ENCODE measurements around the gene CENPL. TPM values are rescaled to one million over a fixed set of nuclear protein-coding genes. Genes with fewer than 3 reads are reported as not detected.

CENPL gene
- total and polyA plus RNA-seq, 9 of the 15 experiments (the other 6 are each of a cell fraction or from before 2014, with no cell fraction given): 33.0 to 52.7 (median 39.7) TPM

GRCh38 chr1:173863224-173864161 lies 38.8 kb upstream of the CENPL start (continued):
- TF ChIP-seq ZNF224 (CRISPR knock-in tag; IDR thresholded peaks at IDR 0.05): no peak
- TF ChIP-seq NUFIP1 (IDR thresholded peaks at IDR 0.05; ENCODE audit: partially characterized antibody): no peak
- 0 out of 2 replicates have a peak, but pooled peaks have one; percentile 6 for TF ChIP-seq CREB1 (IDR thresholded peaks at IDR 0.05)
- TF ChIP-seq CREB1 (CRISPR knock-in tag; IDR thresholded peaks at IDR 0.05): no peak
- TF ChIP-seq ZNF780A (CRISPR knock-in tag; IDR thresholded peaks at IDR 0.05): no peak
- no peak for TF ChIP-seq BRCA1 (IDR thresholded peaks at IDR 0.05)
- TF ChIP-seq BRCA1 (CRISPR knock-in tag; IDR thresholded peaks at IDR 0.05): no peak
- no peak for TF ChIP-seq PHF21A (IDR thresholded peaks at IDR 0.05; ENCODE audit: borderline replicate concordance, low read depth)
- no peak for TF ChIP-seq HOMEZ (CRISPR knock-in tag; IDR thresholded peaks at IDR 0.05)
- no peak for TF ChIP-seq GATAD2B (IDR thresholded peaks at IDR 0.05; ENCODE audit: borderline replicate concordance)
- no peak for TF ChIP-seq ARNT (IDR thresholded peaks at IDR 0.05)
- TF ChIP-seq PRMT5 (CRISPR knock-in tag; IDR thresholded peaks at IDR 0.05): no peak
- TF ChIP-seq RBM15 (IDR thresholded peaks at IDR 0.05; ENCODE audit: insufficient read depth, low read length): no peak
- TF ChIP-seq PYGO2 (tag; IDR thresholded peaks at IDR 0.05): no peak
- peak; percentile 24 for TF ChIP-seq CHD1 (IDR thresholded peaks at IDR 0.05; ENCODE audit: low read length)
- TF ChIP-seq U2AF2 (optimal IDR thresholded peaks at IDR 0.05; ENCODE audit: low read depth, low read length): no peak
- TF ChIP-seq TOE1 (IDR thresholded peaks at IDR 0.05; ENCODE audit: borderline replicate concordance): no peak
- TF ChIP-seq TOE1 (CRISPR knock-in tag; IDR thresholded peaks at IDR 0.05; ENCODE audit: borderline replicate concordance, low read depth): no peak
- no peak for TF ChIP-seq NR2C2 (CRISPR knock-in tag; IDR thresholded peaks at IDR 0.05)
- TF ChIP-seq NR2C2 (tag; IDR thresholded peaks at IDR 0.05): no peak
- no peak for TF ChIP-seq SIN3B (IDR thresholded peaks at IDR 0.05; ENCODE audit: low read depth)
- no peak for TF ChIP-seq ZNF263 (CRISPR knock-in tag; IDR thresholded peaks at IDR 0.05; ENCODE audit: borderline replicate concordance)
- TF ChIP-seq CTCFL (IDR thresholded peaks at IDR 0.05; ENCODE audit: borderline replicate concordance, insufficient read depth, low read depth, low read length, poor library complexity, severe bottlenecking): no peak
- no peak for TF ChIP-seq GTF2F1 (IDR thresholded peaks at IDR 0.05; ENCODE audit: low read depth, low read length)
- no peak for TF ChIP-seq ARID2 (IDR thresholded peaks at IDR 0.05)
- no peak for TF ChIP-seq BRF1 (IDR thresholded peaks at IDR 0.05; ENCODE audit: borderline replicate concordance, extremely low read depth, insufficient read length)
- TF ChIP-seq ZNF232 (CRISPR knock-in tag; IDR thresholded peaks at IDR 0.05): no peak
- no peak for TF ChIP-seq LEF1 (IDR thresholded peaks at IDR 0.05)
- TF ChIP-seq EGR1 (conservative IDR thresholded peaks at IDR 0.05): no peak
